DND-41 (cell line): ENCODE results near the gene ZNF629.

ENCODE experiments used
- CTCF ChIP-seq: IDR thresholded peaks from 2 replicates; pipeline ENCODE4 v1.5.1; 2012; ENCODE audit warnings: borderline replicate concordance, low read length, moderate library complexity, mild to moderate bottlenecking; ENCODE audit not compliant: poor library complexity, severe bottlenecking; ENCODE audit errors: extremely low read depth
- EZH2 ChIP-seq: IDR thresholded peaks from 3 replicates; pipeline ENCODE4 v1.6.1; 2012; ENCODE audit warnings: borderline replicate concordance, low read depth, mild to moderate bottlenecking, moderate library complexity, low read length, inconsistent platforms; ENCODE audit not compliant: severe bottlenecking

DNA sequence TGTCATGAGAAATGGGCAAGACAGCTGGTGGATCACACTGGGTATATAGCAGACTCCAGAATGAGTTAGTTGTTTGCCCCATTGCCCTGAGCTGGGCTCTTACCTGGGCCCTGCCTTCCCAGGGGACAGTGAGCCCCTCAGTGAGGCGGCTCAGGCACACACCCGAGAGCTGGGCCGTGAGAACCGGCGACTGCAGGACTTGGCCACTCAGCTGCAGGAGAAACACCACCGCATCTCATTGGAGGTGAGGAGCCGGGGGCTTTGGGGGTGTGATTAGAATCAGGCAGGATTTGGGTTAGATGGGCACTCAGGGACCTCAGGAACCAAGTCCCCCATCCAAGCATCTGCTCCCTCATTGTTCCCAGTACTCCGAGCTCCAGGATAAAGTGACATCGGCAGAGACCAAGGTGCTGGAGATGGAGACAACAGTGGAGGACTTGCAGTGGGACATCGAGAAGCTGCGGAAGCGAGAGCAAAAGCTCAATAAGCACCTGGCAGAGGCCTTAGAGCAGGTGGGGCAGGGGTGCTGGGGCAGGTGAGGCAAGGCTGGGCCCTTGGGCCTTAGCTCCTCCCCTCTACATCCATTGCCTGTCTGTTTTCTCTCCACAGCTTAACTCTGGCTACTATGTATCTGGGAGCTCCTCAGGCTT, 22.1 kb downstream of the ZNF629 start:
- TF ChIP-seq CTCF (no peak), EZH2 (no peak)
